ENCODE measurements around the gene DAAM1. TPM values are rescaled to one million over a fixed set of nuclear protein-coding genes. Genes with fewer than 3 reads are reported as not detected.

The DAAM1 gene
- total RNA-seq, 1 donor, result 18.5 TPM

GRCh38 chr14:59204305-59204704, 15.8 kb downstream of the DAAM1 start:
- no peak overlapping the region for H3K4me3 ChIP-seq (ENCODE audit: low read depth, low read length)
- no peak for TF ChIP-seq CTCF (IDR thresholded peaks at IDR 0.05; ENCODE audit: insufficient read depth, low read length)
- no peak for DNase-seq (ENCODE audit: low read depth)

DNA sequence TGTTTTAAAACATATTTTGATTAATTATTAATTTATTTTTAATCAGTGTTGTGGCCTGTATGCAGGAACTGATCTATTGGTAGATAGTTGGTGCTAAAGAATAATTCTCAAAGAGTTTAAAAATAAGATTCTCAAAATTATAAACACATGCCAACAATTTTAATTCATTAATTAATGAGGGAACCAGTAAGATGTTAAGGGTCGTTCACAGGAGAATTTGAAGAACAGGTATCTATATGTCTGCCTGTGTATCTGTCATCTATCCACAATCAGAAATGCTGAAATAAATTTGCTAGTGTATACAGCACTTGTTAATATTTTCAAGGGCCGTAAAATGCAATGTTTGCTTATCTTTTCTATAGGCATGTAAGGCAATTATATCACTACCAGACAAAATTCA, 18.4 kb downstream of the DAAM1 start:
- DNase-seq (ENCODE audit: low read depth), result no peak
- H3K4me3 ChIP-seq (ENCODE audit: low read depth, low read length), result no peak overlapping the region
- TF ChIP-seq CTCF (IDR thresholded peaks at IDR 0.05; ENCODE audit: insufficient read depth, low read length), result no peak

DNA sequence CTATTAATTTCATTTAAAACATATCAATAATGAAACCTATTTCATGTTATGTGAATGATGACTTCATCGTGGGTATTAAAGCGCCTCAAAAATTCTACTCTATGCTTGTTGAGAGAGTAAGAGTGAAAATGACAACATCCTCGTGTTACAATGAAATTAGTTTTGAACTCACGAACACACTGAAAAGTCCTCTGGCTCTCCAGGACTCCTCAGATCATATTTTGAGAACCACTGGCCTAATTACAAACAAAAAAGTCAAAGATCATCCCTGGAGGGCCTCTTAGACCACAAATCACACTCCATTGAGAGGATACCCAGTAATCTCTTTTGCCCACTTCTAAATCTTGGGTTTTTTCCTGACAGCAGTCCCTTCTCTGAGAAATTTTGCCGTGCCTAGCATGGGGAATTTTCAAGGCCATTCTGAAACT, 19.1 kb downstream of the DAAM1 start:
- DNase-seq (ENCODE audit: low read depth), result no peak
- TF ChIP-seq CTCF (IDR thresholded peaks at IDR 0.05; ENCODE audit: insufficient read depth, low read length), result no peak
- H3K4me3 ChIP-seq (ENCODE audit: low read depth, low read length), result no peak overlapping the region

GRCh38 chr14:59208224-59208814, 19.9 kb downstream of the DAAM1 start:
- peak; percentile 42 for DNase-seq (ENCODE audit: low read depth)
- no peak overlapping the region for H3K4me3 ChIP-seq (ENCODE audit: low read depth, low read length)
- no peak for TF ChIP-seq CTCF (IDR thresholded peaks at IDR 0.05; ENCODE audit: insufficient read depth, low read length)

DNA sequence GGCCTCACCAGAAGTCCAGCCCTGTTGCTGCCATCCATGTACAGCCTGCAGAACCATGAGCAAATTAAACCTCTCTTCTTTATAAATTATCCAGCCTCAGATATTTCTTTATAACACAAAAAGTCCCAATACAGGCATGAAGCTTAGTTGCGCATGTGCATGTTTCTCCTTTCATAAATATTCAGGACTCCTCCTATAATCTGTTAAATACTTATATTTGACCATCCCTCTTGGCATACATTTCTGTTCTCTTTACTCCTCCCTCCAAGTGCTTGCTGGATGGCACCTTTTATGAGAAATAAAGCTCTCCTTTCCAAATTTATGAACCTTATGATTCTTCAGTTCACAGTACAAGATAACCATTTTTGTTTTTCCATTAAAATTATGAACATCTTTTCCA, 20.5 kb downstream of the DAAM1 start:
- DNase-seq (ENCODE audit: low read depth), result no peak
- no peak for TF ChIP-seq CTCF (IDR thresholded peaks at IDR 0.05; ENCODE audit: insufficient read depth, low read length)
- H3K4me3 ChIP-seq (ENCODE audit: low read depth, low read length), result no peak overlapping the region

DNA sequence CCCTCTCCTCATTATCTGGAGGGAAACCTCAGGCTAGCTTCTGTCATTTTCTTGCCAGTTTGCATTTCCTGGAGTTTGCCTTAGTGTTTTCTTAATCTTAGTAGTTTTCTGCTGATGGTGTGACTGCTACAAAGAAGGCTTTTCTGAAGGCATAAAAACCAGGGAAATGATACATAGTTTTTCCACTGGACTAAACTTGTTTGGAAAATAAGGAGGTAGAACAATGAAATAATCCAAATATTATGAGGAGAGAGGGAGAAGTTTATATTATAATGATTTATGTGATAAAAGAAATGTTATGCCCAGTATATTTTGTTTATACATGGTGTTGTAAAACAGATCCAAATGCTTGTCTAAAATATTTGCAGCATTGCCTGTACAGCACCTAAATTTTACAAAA, 22.2 kb downstream of the DAAM1 start:
- DNase-seq (ENCODE audit: low read depth), result no peak
- TF ChIP-seq CTCF (IDR thresholded peaks at IDR 0.05; ENCODE audit: insufficient read depth, low read length), result no peak
- no peak overlapping the region for H3K4me3 ChIP-seq (ENCODE audit: low read depth, low read length)

Data from fibroblast of the aortic adventitia (primary cell).